ENCODE measurements around the gene ATXN10. TPM values are rescaled to one million over a fixed set of nuclear protein-coding genes. Genes with fewer than 3 reads are reported as not detected.
A peak's percentile ranks its signal among the peaks of the same experiment; 100 is the strongest.

The ATXN10 gene
- total RNA-seq, 1 donor from 2014 or later: 117 TPM

GRCh38 chr22:45704648-45705047 lies 33.0 kb downstream of the ATXN10 start:
- H3K27ac Mint-ChIP-seq (ENCODE audit: unreplicated experiment): peak overlapping the region; percentile 9
- peaks cover 35% of the 10 kb centered on the region for H3K36me3 Mint-ChIP-seq (ENCODE audit: low read depth)
- H3K4me3 Mint-ChIP-seq (ENCODE audit: unreplicated experiment): no peak overlapping the region

GRCh38 chr22:45707605-45708004 lies 36.0 kb downstream of the ATXN10 start:
- H3K27me3 Mint-ChIP-seq (ENCODE audit: low read depth): no peaks in the 10 kb centered on the region
- H3K27ac Mint-ChIP-seq (ENCODE audit: unreplicated experiment): no peak overlapping the region
- no peaks in the 10 kb centered on the region for H3K9me3 Mint-ChIP-seq (ENCODE audit: low read depth)
- no peak for DNase-seq (ENCODE audit: low spot score)
- peaks cover 32% of the 10 kb centered on the region for H3K4me1 Mint-ChIP-seq (ENCODE audit: low read depth)
- H3K4me3 Mint-ChIP-seq (ENCODE audit: unreplicated experiment): no peak overlapping the region
- TF ChIP-seq, protein P1, sequence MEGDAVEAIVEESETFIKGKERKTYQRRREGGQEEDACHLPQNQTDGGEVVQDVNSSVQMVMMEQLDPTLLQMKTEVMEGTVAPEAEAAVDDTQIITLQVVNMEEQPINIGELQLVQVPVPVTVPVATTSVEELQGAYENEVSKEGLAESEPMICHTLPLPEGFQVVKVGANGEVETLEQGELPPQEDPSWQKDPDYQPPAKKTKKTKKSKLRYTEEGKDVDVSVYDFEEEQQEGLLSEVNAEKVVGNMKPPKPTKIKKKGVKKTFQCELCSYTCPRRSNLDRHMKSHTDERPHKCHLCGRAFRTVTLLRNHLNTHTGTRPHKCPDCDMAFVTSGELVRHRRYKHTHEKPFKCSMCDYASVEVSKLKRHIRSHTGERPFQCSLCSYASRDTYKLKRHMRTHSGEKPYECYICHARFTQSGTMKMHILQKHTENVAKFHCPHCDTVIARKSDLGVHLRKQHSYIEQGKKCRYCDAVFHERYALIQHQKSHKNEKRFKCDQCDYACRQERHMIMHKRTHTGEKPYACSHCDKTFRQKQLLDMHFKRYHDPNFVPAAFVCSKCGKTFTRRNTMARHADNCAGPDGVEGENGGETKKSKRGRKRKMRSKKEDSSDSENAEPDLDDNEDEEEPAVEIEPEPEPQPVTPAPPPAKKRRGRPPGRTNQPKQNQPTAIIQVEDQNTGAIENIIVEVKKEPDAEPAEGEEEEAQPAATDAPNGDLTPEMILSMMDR (IDR thresholded peaks at IDR 0.05): no peak
- H3K36me3 Mint-ChIP-seq (ENCODE audit: low read depth): peaks cover 34% of the 10 kb centered on the region

More at GRCh38 chr22:45704648-45705047, 33.0 kb downstream of the ATXN10 start:
- Mint-ChIP-seq H3K4me1 (ENCODE audit: low read depth) (peaks cover 19% of the 10 kb centered on the region), H3K27me3 (ENCODE audit: low read depth) (no peaks in the 10 kb centered on the region), H3K9me3 (ENCODE audit: low read depth) (no peaks in the 10 kb centered on the region)
- no peak for DNase-seq (ENCODE audit: low spot score)
- TF ChIP-seq, protein P1 (IDR thresholded peaks at IDR 0.05): no peak

DNA sequence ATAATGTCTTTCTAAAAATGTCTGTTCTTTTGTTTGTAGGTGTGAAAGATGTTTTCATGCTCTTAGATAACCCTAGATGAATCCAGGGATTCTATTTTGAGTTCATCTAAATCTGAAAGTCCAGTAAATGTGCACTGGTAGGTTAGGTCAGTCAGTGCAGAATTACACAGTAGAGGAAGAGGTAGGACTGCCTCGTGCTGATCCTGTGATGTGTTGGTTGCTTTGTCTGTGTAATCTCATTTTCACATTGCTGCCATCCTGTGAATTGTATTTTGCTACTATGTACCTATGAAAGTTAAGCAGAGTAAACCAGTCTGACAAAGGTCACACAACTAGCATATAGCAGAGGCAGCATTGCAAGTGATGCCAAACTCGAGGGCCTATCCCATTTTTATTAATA lies 36.5 kb downstream of the ATXN10 start:
- Mint-ChIP-seq H3K4me3 (ENCODE audit: unreplicated experiment) (no peak overlapping the region), H3K36me3 (ENCODE audit: low read depth) (peaks cover 30% of the 10 kb centered on the region), H3K27me3 (ENCODE audit: low read depth) (no peaks in the 10 kb centered on the region), H3K4me1 (ENCODE audit: low read depth) (peaks cover 32% of the 10 kb centered on the region), H3K27ac (ENCODE audit: unreplicated experiment) (no peak overlapping the region), H3K9me3 (ENCODE audit: low read depth) (no peaks in the 10 kb centered on the region)
- no peak for DNase-seq (ENCODE audit: low spot score)
- TF ChIP-seq, protein P1 (IDR thresholded peaks at IDR 0.05): no peak

GRCh38 chr22:45709060-45709739 lies 37.6 kb downstream of the ATXN10 start:
- Mint-ChIP-seq H3K27ac (ENCODE audit: unreplicated experiment) (peak overlapping the region; percentile 75), H3K36me3 (ENCODE audit: low read depth) (peaks cover 20% of the 10 kb centered on the region), H3K4me3 (ENCODE audit: unreplicated experiment) (no peak overlapping the region), H3K4me1 (ENCODE audit: low read depth) (peaks cover 32% of the 10 kb centered on the region), H3K9me3 (ENCODE audit: low read depth) (no peaks in the 10 kb centered on the region), H3K27me3 (ENCODE audit: low read depth) (no peaks in the 10 kb centered on the region)
- TF ChIP-seq, protein P1 (IDR thresholded peaks at IDR 0.05): no peak
- DNase-seq (ENCODE audit: low spot score): no peak

DNA sequence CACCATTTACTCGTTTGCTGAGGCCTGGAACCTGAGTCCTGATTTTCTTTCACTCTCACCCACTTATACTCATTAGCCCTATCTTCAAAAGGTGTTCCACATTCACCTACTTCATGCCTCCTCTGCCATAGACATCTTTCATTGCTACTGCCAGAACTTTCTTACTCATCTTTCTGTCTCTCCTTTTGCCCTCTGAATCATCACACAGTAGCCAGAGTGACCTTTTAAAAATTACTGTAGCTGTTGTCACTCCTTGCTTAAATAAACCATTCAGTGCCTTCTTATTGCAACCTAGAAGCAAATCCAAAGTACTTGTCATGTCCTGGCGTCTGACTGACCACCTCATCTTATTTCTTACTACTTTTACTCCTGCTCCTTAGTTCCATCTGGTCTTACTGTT lies 38.2 kb downstream of the ATXN10 start:
- TF ChIP-seq, protein P1 (IDR thresholded peaks at IDR 0.05): no peak
- peaks cover 29% of the 10 kb centered on the region for H3K4me1 Mint-ChIP-seq (ENCODE audit: low read depth)
- H3K27me3 Mint-ChIP-seq (ENCODE audit: low read depth): no peaks in the 10 kb centered on the region
- peak overlapping the region; percentile 75 for H3K27ac Mint-ChIP-seq (ENCODE audit: unreplicated experiment)
- DNase-seq (ENCODE audit: low spot score): no peak
- no peak overlapping the region for H3K4me3 Mint-ChIP-seq (ENCODE audit: unreplicated experiment)
- H3K36me3 Mint-ChIP-seq (ENCODE audit: low read depth): peaks cover 18% of the 10 kb centered on the region
- no peaks in the 10 kb centered on the region for H3K9me3 Mint-ChIP-seq (ENCODE audit: low read depth)
